Upper lobe of left lung (tissue), 4 donors: ENCODE data around the gene VTCN1.

ENCODE experiments used
- CTCF ChIP-seq, 6 experiments: fragments of 450-650 bp in 4 of 6; fragments of 200-600 bp in 2 of 6; sonication (generic) in 2 of 6; IDR thresholded peaks; one replicate each; pipeline ENCODE4 v1.5.1; 2016 to 2019; ENCODE audit warnings: antibody characterized with exemption in 6 of 6
- EP300 ChIP-seq, 4 donors: sonication (generic); formaldehyde crosslinking; IDR thresholded peaks; one replicate each; pipeline ENCODE4 v1.5.1; 2017; ENCODE audit warnings: antibody characterized with exemption in 4 of 4, control low read depth in 2 of 4
- POLR2A ChIP-seq, 4 donors: fragments of 450-650 bp; IDR thresholded peaks; one replicate each; pipeline ENCODE4 v1.5.1; 2016 to 2017; ENCODE audit warnings: antibody characterized with exemption in 4 of 4, mild to moderate bottlenecking in 2 of 4
- POLR2AphosphoS5 ChIP-seq, 2 donors: sonication (generic); formaldehyde crosslinking; IDR thresholded peaks; one replicate each; pipeline ENCODE4 v1.5.1; 2017; ENCODE audit warnings: antibody characterized with exemption in 2 of 2

- no peak for TF ChIP-seq POLR2A (IDR thresholded peaks at IDR 0.05)
- TF ChIP-seq CTCF (IDR thresholded peaks at IDR 0.05), result no peak
- no peak for TF ChIP-seq POLR2AphosphoS5 (IDR thresholded peaks at IDR 0.05)
- TF ChIP-seq EP300 (IDR thresholded peaks at IDR 0.05), result no peak
Measured at GRCh38 chr1:117205368-117205767, 5.4 kb downstream of the VTCN1 start.
